Suprapubic skin (tissue), 4 donors: ENCODE data around the gene CPT1A.

Experiments
- CTCF ChIP-seq, 2 donors: fragments of 200-600 bp in 1 of 2; fragments of 450-650 bp in 1 of 2; sonication (generic) in 1 of 2; IDR thresholded peaks; one replicate each; pipeline ENCODE4 v1.5.1; 2016 to 2019; ENCODE audit warnings: antibody characterized with exemption in 2 of 2, mild to moderate bottlenecking in 1 of 2, moderate library complexity in 1 of 2
- EP300 ChIP-seq: sonication (generic); formaldehyde crosslinking; IDR thresholded peaks from one replicate; pipeline ENCODE4 v1.6.1; 2017; ENCODE audit warnings: antibody characterized with exemption
- POLR2A ChIP-seq, 2 donors: fragments of 450-650 bp; IDR thresholded peaks; one replicate each; pipeline ENCODE4 v1.6.1; 2017; ENCODE audit warnings: antibody characterized with exemption in 2 of 2, mild to moderate bottlenecking in 2 of 2, moderate library complexity in 2 of 2
- POLR2AphosphoS5 ChIP-seq, 3 donors: sonication (generic); formaldehyde crosslinking; IDR thresholded peaks; one replicate each; pipeline ENCODE4 v1.6.1; 2017; ENCODE audit warnings: antibody characterized with exemption in 3 of 3

DNA sequence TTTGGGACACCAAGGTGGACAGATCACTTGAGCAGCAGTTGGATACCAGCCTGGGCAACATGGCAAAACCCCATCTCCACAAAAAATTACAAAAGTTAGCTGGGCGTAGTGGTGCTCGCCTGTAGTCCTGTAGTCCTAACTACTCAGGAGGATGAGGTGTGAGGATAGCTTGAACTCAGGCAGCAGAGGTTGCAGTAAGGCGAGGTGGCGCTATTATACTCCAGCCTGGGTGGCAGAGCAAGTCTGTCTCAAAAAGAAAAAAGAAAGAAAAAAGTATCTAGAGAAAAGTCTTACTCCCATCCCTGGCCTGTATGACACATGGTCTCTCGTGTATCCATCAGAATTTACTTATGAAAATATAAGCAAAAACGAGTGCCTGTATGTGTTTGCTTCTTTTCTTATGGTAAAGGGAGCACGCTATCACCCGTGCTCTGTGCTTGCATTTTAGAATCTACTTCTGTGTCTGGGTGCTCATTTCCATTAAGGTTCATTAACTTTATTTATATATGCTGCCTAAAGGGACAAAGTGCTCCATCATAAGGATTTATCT is 15.4 kb upstream of the CPT1A start:
- TF ChIP-seq CTCF (IDR thresholded peaks at IDR 0.05) (no peak), EP300 (no peak), POLR2A (IDR thresholded peaks at IDR 0.05) (no peak), POLR2AphosphoS5 (IDR thresholded peaks at IDR 0.05) (no peak)
